Nephron progenitor cell (in vitro differentiated cells): ENCODE results near the gene CLHC1.

Experiments used
- DNase-seq: peaks from one replicate; pipeline ENCODE4 v3.0.0; 2021
- H3K27ac Mint-ChIP-seq: 2 replicates; pipeline ENCODE4 v1.8.0; 2021; ENCODE audit warnings: mild to moderate bottlenecking, moderate library complexity, mixed read lengths
- H3K27me3 Mint-ChIP-seq: 2 replicates; pipeline ENCODE4 v1.8.0; 2021; ENCODE audit warnings: mild to moderate bottlenecking, low read depth, mixed read lengths; ENCODE audit not compliant: poor library complexity
- H3K36me3 Mint-ChIP-seq: 2 replicates; pipeline ENCODE4 v1.8.0; 2021; ENCODE audit warnings: low read depth, mixed read lengths
- H3K4me1 Mint-ChIP-seq: 2 replicates; pipeline ENCODE4 v1.8.0; 2021; ENCODE audit warnings: mixed read lengths
- H3K4me3 Mint-ChIP-seq: 2 replicates; pipeline ENCODE4 v1.8.0; 2021; ENCODE audit warnings: mild to moderate bottlenecking, moderate library complexity, mixed read lengths
- H3K9me3 Mint-ChIP-seq: 2 replicates; pipeline ENCODE4 v1.8.0; 2021; ENCODE audit warnings: mild to moderate bottlenecking, moderate library complexity, mixed read lengths
- CTCF ChIP-seq: fragments of 200-600 bp; sonication (generic); IDR thresholded peaks from 2 replicates; pipeline ENCODE4 v1.5.0; 2021; ENCODE audit warnings: antibody characterized with exemption

Gene CLHC1

GRCh38 chr2:55161295-55162210 lies 70.5 kb downstream of the CLHC1 start:
- H3K4me3 Mint-ChIP-seq = no peak overlapping the region
- no peak for TF ChIP-seq CTCF
- no peak for DNase-seq
- peaks cover 62% of the 10 kb centered on the region for H3K4me1 Mint-ChIP-seq
- H3K27me3 Mint-ChIP-seq = peaks cover 7% of the 10 kb centered on the region
- no peak overlapping the region for H3K27ac Mint-ChIP-seq
- no peaks in the 10 kb centered on the region for H3K36me3 Mint-ChIP-seq
- no peaks in the 10 kb centered on the region for H3K9me3 Mint-ChIP-seq

GRCh38 chr2:55160422-55160821 lies 71.7 kb downstream of the CLHC1 start:
- no peak for DNase-seq
- Mint-ChIP-seq H3K4me3 (no peak overlapping the region), H3K4me1 (peaks cover 61% of the 10 kb centered on the region), H3K9me3 (no peaks in the 10 kb centered on the region), H3K27ac (no peak overlapping the region), H3K36me3 (no peaks in the 10 kb centered on the region), H3K27me3 (peaks cover 10% of the 10 kb centered on the region)
- no peak for TF ChIP-seq CTCF

GRCh38 chr2:55159752-55160151 lies 72.3 kb downstream of the CLHC1 start:
- peaks cover 13% of the 10 kb centered on the region for H3K27me3 Mint-ChIP-seq
- H3K4me3 Mint-ChIP-seq = no peak overlapping the region
- H3K4me1 Mint-ChIP-seq = peaks cover 60% of the 10 kb centered on the region
- H3K36me3 Mint-ChIP-seq = no peaks in the 10 kb centered on the region
- H3K9me3 Mint-ChIP-seq = no peaks in the 10 kb centered on the region
- DNase-seq = no peak
- no peak for TF ChIP-seq CTCF
- no peak overlapping the region for H3K27ac Mint-ChIP-seq

- peaks cover 58% of the 10 kb centered on the region for H3K4me1 Mint-ChIP-seq
Measured at GRCh38 chr2:55159037-55159651, 72.9 kb downstream of the CLHC1 start.

GRCh38 chr2:55158111-55158814 lies 73.8 kb downstream of the CLHC1 start:
- TF ChIP-seq CTCF = no peak
- H3K27me3 Mint-ChIP-seq = peaks cover 13% of the 10 kb centered on the region
- H3K27ac Mint-ChIP-seq = no peak overlapping the region
- no peak overlapping the region for H3K4me3 Mint-ChIP-seq
- H3K9me3 Mint-ChIP-seq = no peaks in the 10 kb centered on the region
- DNase-seq = no peak
- H3K4me1 Mint-ChIP-seq = peaks cover 57% of the 10 kb centered on the region
- no peaks in the 10 kb centered on the region for H3K36me3 Mint-ChIP-seq

More at GRCh38 chr2:55159037-55159651, 72.9 kb downstream of the CLHC1 start:
- no peak for DNase-seq
- Mint-ChIP-seq H3K27me3 (peaks cover 13% of the 10 kb centered on the region), H3K4me3 (no peak overlapping the region), H3K27ac (no peak overlapping the region), H3K36me3 (no peaks in the 10 kb centered on the region), H3K9me3 (no peaks in the 10 kb centered on the region)
- no peak for TF ChIP-seq CTCF
